ENCODE data around the gene MTR.

DNA sequence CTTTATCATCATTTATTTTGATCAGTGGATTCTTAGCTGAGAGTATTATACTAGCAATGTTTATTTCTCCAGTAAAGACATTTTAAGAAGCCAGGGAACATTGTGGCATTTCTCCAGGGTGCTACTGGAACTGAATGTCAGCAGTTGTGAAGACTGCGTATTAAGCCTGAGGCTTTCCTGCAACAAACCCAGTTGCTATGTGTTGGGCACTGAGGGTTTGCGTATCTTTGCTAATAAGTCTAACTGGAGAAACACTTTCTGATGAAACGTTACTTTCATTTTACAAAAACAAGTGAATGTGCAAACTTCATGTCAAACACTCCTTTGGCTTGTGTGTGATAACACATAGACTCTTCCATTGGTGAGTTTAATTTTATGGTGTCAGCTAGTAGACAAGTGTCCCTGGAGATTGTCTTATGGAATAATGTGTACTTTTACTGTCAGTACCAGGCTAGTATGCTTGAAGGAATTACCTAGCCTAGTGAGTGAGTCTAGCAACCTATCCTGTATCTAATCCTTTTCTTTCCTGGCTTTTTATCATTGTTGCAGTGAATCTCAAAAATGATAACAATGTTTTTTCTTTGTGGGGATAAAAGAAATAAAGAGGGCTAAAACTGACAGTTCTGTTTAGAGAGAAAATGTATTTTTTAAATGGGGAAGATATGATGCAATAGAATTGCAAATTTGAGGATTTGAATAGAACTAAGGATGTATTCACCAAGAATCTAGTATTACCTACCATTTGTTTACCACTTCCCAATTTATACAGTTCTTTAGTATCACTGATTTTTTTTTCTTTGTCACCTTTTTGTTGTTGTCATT lies 70.1 kb downstream of the MTR start:
- TF ChIP-seq POLR2A (IDR thresholded peaks at IDR 0.05), result no peak
- TF ChIP-seq, protein P1, sequence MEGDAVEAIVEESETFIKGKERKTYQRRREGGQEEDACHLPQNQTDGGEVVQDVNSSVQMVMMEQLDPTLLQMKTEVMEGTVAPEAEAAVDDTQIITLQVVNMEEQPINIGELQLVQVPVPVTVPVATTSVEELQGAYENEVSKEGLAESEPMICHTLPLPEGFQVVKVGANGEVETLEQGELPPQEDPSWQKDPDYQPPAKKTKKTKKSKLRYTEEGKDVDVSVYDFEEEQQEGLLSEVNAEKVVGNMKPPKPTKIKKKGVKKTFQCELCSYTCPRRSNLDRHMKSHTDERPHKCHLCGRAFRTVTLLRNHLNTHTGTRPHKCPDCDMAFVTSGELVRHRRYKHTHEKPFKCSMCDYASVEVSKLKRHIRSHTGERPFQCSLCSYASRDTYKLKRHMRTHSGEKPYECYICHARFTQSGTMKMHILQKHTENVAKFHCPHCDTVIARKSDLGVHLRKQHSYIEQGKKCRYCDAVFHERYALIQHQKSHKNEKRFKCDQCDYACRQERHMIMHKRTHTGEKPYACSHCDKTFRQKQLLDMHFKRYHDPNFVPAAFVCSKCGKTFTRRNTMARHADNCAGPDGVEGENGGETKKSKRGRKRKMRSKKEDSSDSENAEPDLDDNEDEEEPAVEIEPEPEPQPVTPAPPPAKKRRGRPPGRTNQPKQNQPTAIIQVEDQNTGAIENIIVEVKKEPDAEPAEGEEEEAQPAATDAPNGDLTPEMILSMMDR (IDR thresholded peaks at IDR 0.05), result no peak

Measured in lower leg skin (tissue), 3 donors.